ENCODE results near the gene ZNF343. TPM values are rescaled to one million over a fixed set of nuclear protein-coding genes. Genes with fewer than 3 reads are reported as not detected.

ZNF343 gene
- total and polyA plus RNA-seq, 2 donors (not counting 1 experiment from before 2014, with no cell fraction given) = 11.2 to 15.0 TPM

DNA sequence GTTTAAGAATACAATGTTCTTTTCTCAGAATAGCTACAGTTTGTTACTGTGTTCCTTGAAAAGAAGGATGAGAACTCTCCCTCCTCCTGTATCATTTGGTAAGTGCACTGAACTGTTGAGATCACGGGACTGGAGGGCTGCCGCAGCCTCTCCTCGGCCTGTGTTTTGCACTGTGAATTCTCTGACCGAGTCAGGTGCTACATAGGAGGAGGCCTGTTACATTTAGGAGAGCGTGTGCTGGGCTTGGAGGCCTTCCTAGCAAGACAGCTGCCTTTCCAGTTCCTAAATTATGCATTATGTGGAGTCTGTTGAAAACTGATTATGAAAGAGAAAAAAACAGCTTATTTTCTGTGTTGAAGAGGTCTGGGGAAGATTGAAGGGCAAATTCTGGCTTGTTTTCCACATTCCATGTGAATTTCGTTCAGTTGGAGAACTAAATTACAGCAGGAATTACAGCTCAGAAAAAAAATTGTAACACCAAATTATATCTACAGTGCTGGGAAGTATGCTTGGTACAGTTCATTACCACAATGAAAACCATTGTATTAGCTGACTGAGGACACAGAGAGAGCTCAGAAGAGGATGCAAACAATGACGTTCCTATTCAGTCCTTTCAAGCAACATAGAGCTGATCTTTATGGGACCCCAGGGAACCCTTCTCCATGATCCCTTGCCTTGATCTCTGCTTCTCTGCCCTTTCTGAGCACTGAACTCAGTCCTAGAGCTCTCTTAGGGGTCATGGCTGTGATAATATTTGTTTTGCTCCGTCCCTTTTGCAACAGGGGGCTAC lies 30.4 kb upstream of the ZNF343 start:
- no peak overlapping the region for H3K27ac ChIP-seq (ENCODE audit: insufficient read depth, low read length)
- no peaks in the 10 kb centered on the region for H4K20me1 ChIP-seq (ENCODE audit: control insufficient read depth, extremely low read depth, insufficient read depth, low read length)
- H3K27me3 ChIP-seq (ENCODE audit: control insufficient read depth, insufficient read depth, low read length) = peaks cover 21% of the 10 kb centered on the region
- no peak overlapping the region for H3K9ac ChIP-seq (ENCODE audit: insufficient read depth, low read length)
- no peak overlapping the region for H2AFZ ChIP-seq (ENCODE audit: low read length)
- H3K4me3 ChIP-seq (replicated peaks in 1 of 4; ENCODE audit: control extremely low read depth in 1 of 4, insufficient read depth in 1 of 4, low read depth in 3 of 4, low read length in 4 of 4) = no peak overlapping the region
- H3K79me2 ChIP-seq (ENCODE audit: control insufficient read depth, insufficient read depth, low read length) = no peaks in the 10 kb centered on the region
- TF ChIP-seq EZH2 (IDR thresholded peaks at IDR 0.05; ENCODE audit: low read length, missing control alignments) = no peak
- TF ChIP-seq, protein P1, sequence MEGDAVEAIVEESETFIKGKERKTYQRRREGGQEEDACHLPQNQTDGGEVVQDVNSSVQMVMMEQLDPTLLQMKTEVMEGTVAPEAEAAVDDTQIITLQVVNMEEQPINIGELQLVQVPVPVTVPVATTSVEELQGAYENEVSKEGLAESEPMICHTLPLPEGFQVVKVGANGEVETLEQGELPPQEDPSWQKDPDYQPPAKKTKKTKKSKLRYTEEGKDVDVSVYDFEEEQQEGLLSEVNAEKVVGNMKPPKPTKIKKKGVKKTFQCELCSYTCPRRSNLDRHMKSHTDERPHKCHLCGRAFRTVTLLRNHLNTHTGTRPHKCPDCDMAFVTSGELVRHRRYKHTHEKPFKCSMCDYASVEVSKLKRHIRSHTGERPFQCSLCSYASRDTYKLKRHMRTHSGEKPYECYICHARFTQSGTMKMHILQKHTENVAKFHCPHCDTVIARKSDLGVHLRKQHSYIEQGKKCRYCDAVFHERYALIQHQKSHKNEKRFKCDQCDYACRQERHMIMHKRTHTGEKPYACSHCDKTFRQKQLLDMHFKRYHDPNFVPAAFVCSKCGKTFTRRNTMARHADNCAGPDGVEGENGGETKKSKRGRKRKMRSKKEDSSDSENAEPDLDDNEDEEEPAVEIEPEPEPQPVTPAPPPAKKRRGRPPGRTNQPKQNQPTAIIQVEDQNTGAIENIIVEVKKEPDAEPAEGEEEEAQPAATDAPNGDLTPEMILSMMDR (conservative IDR thresholded peaks at IDR 0.05 in 1 of 2, IDR thresholded peaks at IDR 0.05 in 1 of 2; ENCODE audit: low read depth in 1 of 2, low read length in 2 of 2) = no peak
- no peaks in the 10 kb centered on the region for H3K4me1 ChIP-seq (ENCODE audit: control insufficient read depth, extremely low read depth, insufficient read depth, low read length)
- H3K36me3 ChIP-seq (ENCODE audit: control insufficient read depth, insufficient read depth, low read length) = no peaks in the 10 kb centered on the region
- no peak overlapping the region for H3K4me2 ChIP-seq (ENCODE audit: extremely low read depth, insufficient read depth, low read length)
- no peaks in the 10 kb centered on the region for H3K9me3 ChIP-seq (ENCODE audit: control insufficient read depth, insufficient read depth, low read depth, low read length)
- DNase-seq (ENCODE audit: low read depth in 2 of 2) = no peak

DNA sequence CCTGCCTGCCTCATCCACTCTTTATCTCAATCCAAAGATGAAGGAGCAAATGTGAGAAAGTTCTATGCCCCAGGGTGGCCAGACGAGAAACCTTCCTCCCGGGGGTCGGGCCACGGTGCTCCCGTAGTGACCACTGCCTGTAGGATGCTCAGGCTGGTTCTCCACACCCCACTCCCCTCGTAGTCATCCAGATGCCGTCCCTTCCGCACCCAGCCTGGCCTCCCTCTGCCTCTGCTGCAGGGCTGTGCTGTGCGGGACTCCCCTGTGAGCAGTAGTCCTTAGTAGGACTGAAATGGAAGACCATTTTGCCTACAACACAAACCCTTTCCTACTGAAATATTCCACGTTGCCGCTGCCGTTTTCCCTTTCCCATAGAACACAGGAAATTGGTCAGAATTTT lies 29.6 kb upstream of the ZNF343 start:
- Histone ChIP-seq H2AFZ (ENCODE audit: low read length) (no peak overlapping the region), H3K4me2 (ENCODE audit: extremely low read depth, insufficient read depth, low read length) (no peak overlapping the region), H3K4me1 (ENCODE audit: control insufficient read depth, extremely low read depth, insufficient read depth, low read length) (no peaks in the 10 kb centered on the region), H3K4me3 (replicated peaks in 1 of 4; ENCODE audit: control extremely low read depth in 1 of 4, insufficient read depth in 1 of 4, low read depth in 3 of 4, low read length in 4 of 4) (no peak overlapping the region), H3K36me3 (ENCODE audit: control insufficient read depth, insufficient read depth, low read length) (no peaks in the 10 kb centered on the region), H3K27ac (ENCODE audit: insufficient read depth, low read length) (no peak overlapping the region), H4K20me1 (ENCODE audit: control insufficient read depth, extremely low read depth, insufficient read depth, low read length) (no peaks in the 10 kb centered on the region), H3K9ac (ENCODE audit: insufficient read depth, low read length) (no peak overlapping the region), H3K79me2 (ENCODE audit: control insufficient read depth, insufficient read depth, low read length) (no peaks in the 10 kb centered on the region), H3K9me3 (ENCODE audit: control insufficient read depth, insufficient read depth, low read depth, low read length) (no peaks in the 10 kb centered on the region), H3K27me3 (ENCODE audit: control insufficient read depth, insufficient read depth, low read length) (peaks cover 18% of the 10 kb centered on the region)
- DNase-seq (ENCODE audit: low read depth in 2 of 2) = no peak
- TF ChIP-seq EZH2 (IDR thresholded peaks at IDR 0.05; ENCODE audit: low read length, missing control alignments) = no peak
- TF ChIP-seq, protein P1 (conservative IDR thresholded peaks at IDR 0.05 in 1 of 2, IDR thresholded peaks at IDR 0.05 in 1 of 2; ENCODE audit: low read depth in 1 of 2, low read length in 2 of 2) = no peak

DNA sequence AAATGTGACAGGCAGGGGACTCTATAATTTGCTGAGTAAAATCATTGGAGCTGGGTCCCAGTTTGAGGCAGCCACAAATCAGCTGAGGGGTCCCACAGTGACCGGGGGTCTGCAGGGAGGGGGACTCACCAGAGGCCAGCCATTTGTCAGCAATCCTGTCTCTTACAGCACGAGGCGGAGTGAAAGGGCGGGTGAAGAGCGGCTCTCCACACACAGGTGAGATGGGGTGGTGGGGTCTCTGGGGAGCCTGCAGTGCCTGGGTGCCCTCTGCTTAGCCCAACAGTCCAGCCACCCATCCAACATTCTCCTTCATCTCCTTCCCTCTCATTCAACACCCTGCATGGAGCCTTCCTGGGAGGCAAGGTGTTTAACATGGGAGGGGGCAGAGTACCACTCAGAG lies 28.4 kb upstream of the ZNF343 start:
- Histone ChIP-seq H2AFZ (ENCODE audit: low read length) (no peak overlapping the region), H3K4me3 (replicated peaks in 1 of 4; ENCODE audit: control extremely low read depth in 1 of 4, insufficient read depth in 1 of 4, low read depth in 3 of 4, low read length in 4 of 4) (no peak overlapping the region), H3K27ac (ENCODE audit: insufficient read depth, low read length) (no peak overlapping the region), H3K4me2 (ENCODE audit: extremely low read depth, insufficient read depth, low read length) (no peak overlapping the region), H3K4me1 (ENCODE audit: control insufficient read depth, extremely low read depth, insufficient read depth, low read length) (no peaks in the 10 kb centered on the region), H3K79me2 (ENCODE audit: control insufficient read depth, insufficient read depth, low read length) (no peaks in the 10 kb centered on the region), H3K9ac (ENCODE audit: insufficient read depth, low read length) (no peak overlapping the region), H3K9me3 (ENCODE audit: control insufficient read depth, insufficient read depth, low read depth, low read length) (no peaks in the 10 kb centered on the region), H3K27me3 (ENCODE audit: control insufficient read depth, insufficient read depth, low read length) (peaks cover 21% of the 10 kb centered on the region), H4K20me1 (ENCODE audit: control insufficient read depth, extremely low read depth, insufficient read depth, low read length) (no peaks in the 10 kb centered on the region), H3K36me3 (ENCODE audit: control insufficient read depth, insufficient read depth, low read length) (no peaks in the 10 kb centered on the region)
- TF ChIP-seq EZH2 (IDR thresholded peaks at IDR 0.05; ENCODE audit: low read length, missing control alignments) = no peak
- TF ChIP-seq, protein P1 (conservative IDR thresholded peaks at IDR 0.05 in 1 of 2, IDR thresholded peaks at IDR 0.05 in 1 of 2; ENCODE audit: low read depth in 1 of 2, low read length in 2 of 2) = no peak
- no peak for DNase-seq (ENCODE audit: low read depth in 2 of 2)
